Cardiac septum (tissue), 1 donor: ENCODE results near the gene RNASE4. TPM values are rescaled to one million over a fixed set of nuclear protein-coding genes. Genes with fewer than 3 reads are reported as not detected.
A peak's percentile ranks its signal among the peaks of the same experiment; 100 is the strongest.
"Not testable (repeated sequence)": the region's sequence is repeated elsewhere in the genome, so short reads cannot be mapped to it uniquely, and the experiment has no call there.

Source experiments
- DNase-seq: peaks from one replicate; pipeline ENCODE4 v3.0.0-alpha.2; 2020; ENCODE audit warnings: low spot score
- intact Hi-C: fragments of 100-400 bp; cut with DNase I; formaldehyde crosslinking; loops from one replicate; pipeline ENCODE4 v1.14.0; 2022
- long read RNA-seq: library from polyadenylated mRNA; unstranded; transcript quantifications from one replicate; pipeline ENCODE4 v2.0.0, GENCODE V29; 2021
- total RNA-seq: library from RNA; stranded (reverse); fragmentation: NEBNext Ultra II Directional; extraction: Animal tissue kit (Norgen Biotek cat#: 25700); gene quantifications from one replicate; pipeline ENCODE4 v1.2.1, GENCODE V29; 2021
- donor health status: DM: no; HTN: no; CAD: no.

Gene RNASE4
- total RNA-seq, result 5.6 TPM
- long read RNA-seq, transcript RNASE4-203 (2 exons, 2,520 nt), result major isoform, 8 of 9 reads
- long read RNA-seq, partial matches to known transcripts, result 0 of 9 reads
- long read RNA-seq, other reads (novel, unspliced or antisense), result 1 of 9 reads

- DNase-seq, result peak; percentile 87
- intact Hi-C loops, result loop anchor here (1.0 to 10.0 kb wide), 7 partner anchors 52 to 418 kb away; partner anchors contain the start of genes CCNB1IP1, PIP4P1, PNP and TEP1
Observed at GRCh38 chr14:20683891-20684661, at the start of gene RNASE4. Gene RNASE4 (plus strand): TSS chr14:20684560. CDS start chr14:20699372, 14,812 bp downstream.

GRCh38 chr14:20641591-20641990 is 42.8 kb upstream of the RNASE4 start, which contains the start of gene OR6S1:
Gene OR6S1 (minus strand): TSS chr14:20641691. CDS start chr14:20641691, 0 bp downstream.
- intact Hi-C loops, result no loop called here

GRCh38 chr14:20642182-20642581 is 42.2 kb upstream of the RNASE4 start:
- DNase-seq, result no peak
- intact Hi-C loops, result no loop called here

More at GRCh38 chr14:20641591-20641990, 42.8 kb upstream of the RNASE4 start, which contains the start of gene OR6S1:
- no peak for DNase-seq

GRCh38 chr14:20642755-20643154 is 41.6 kb upstream of the RNASE4 start:
- DNase-seq, intact Hi-C loops: not testable (repeated sequence)

- no peak for DNase-seq
- intact Hi-C loops, result no loop called here
Observed at GRCh38 chr14:20644520-20644919, 39.8 kb upstream of the RNASE4 start.

- no peak for DNase-seq
- intact Hi-C loops, result no loop called here
Observed at GRCh38 chr14:20645481-20645880, 38.9 kb upstream of the RNASE4 start.

GRCh38 chr14:20652996-20653975 is 31.1 kb upstream of the RNASE4 start:
- intact Hi-C loops, result no loop called here
- DNase-seq, result no peak

- intact Hi-C loops, result no loop called here
- no peak for DNase-seq
Observed at GRCh38 chr14:20655851-20656250, 28.5 kb upstream of the RNASE4 start.

GRCh38 chr14:20656274-20656673 is 28.1 kb upstream of the RNASE4 start:
- intact Hi-C loops, result no loop called here
- DNase-seq, result no peak

GRCh38 chr14:20657216-20658211 is 26.8 kb upstream of the RNASE4 start:
- intact Hi-C loops, result no loop called here
- DNase-seq, result no peak

GRCh38 chr14:20658246-20658645 is 26.1 kb upstream of the RNASE4 start:
- intact Hi-C loops, result no loop called here
- no peak for DNase-seq

GRCh38 chr14:20659336-20659735 is 25.0 kb upstream of the RNASE4 start:
- intact Hi-C loops, result no loop called here
- no peak for DNase-seq

- DNase-seq, result no peak
- intact Hi-C loops, result no loop called here
Observed at GRCh38 chr14:20659813-20660395, 24.5 kb upstream of the RNASE4 start.

- no peak for DNase-seq
- intact Hi-C loops, result no loop called here
Observed at GRCh38 chr14:20661197-20661596, 23.2 kb upstream of the RNASE4 start.

- intact Hi-C loops, result no loop called here
- no peak for DNase-seq
Observed at GRCh38 chr14:20662968-20663732, 21.2 kb upstream of the RNASE4 start.

- DNase-seq, intact Hi-C loops: not testable (repeated sequence)
Observed at GRCh38 chr14:20666400-20666961, 17.9 kb upstream of the RNASE4 start.

GRCh38 chr14:20667957-20668356 is 16.4 kb upstream of the RNASE4 start:
- intact Hi-C loops, result no loop called here
- DNase-seq, result no peak
